HG03039 (cell line): ENCODE results near the gene SCN1B.
"Not testable (repeated sequence)": the region's sequence is repeated elsewhere in the genome, so short reads cannot be mapped to it uniquely, and the experiment has no call there.

ENCODE experiments used
- ATAC-seq: cut with Tn5 transposase; IDR thresholded peaks from one replicate; pipeline ENCODE4 v1.9.1; 2021; ENCODE audit warnings: mild to moderate bottlenecking, moderate library complexity; ENCODE audit not compliant: unreplicated experiment

Gene SCN1B

GRCh38 chr19:35034588-35035382 is 4.5 kb downstream of the SCN1B start:
- no peak for ATAC-seq

DNA sequence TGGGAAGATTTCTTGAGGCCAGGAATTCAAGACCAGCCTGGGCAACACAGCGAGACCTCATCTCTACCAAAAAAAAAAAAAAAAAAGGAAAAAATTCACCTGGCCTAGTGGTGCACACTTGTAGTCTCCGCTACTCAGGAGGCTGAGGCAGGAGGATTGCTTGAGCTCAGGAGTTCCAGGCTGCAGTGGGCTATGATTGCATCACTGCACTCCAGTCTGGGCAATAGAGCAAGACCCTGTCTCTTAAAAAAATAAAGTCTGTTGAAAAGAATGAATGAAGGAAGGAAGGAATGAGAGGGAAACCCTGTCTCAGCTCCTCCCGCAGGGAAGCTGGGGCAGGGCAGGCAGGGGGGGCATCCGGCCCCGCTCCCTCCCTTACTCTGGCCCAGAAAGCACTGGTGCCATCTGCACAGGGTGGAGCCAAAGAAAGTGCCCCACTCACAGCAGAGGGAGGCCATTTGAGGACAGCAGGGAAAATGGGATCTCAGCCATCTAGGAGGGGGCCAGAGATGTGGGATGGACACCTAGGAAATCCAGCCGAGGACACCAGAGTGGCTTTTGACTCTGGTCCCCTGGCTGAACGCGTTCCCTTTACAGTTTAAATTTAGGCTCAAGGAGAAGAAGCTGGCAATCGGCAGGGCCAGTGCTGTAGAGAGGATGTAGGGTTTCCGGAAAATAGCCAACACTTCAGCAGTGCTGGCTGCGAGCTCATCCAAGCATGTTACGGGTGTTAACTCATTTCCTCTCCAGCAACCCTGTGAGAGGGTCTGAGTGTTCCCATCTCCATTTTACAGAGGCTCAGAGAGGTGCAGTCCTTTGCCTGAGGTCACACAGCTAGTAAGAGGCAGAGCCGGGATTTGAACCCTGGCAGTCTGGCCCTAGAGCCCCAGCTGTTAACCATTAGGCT is 7.7 kb downstream of the SCN1B start:
- ATAC-seq: no peak

GRCh38 chr19:35038623-35039512 is 8.6 kb downstream of the SCN1B start:
- no peak for ATAC-seq

DNA sequence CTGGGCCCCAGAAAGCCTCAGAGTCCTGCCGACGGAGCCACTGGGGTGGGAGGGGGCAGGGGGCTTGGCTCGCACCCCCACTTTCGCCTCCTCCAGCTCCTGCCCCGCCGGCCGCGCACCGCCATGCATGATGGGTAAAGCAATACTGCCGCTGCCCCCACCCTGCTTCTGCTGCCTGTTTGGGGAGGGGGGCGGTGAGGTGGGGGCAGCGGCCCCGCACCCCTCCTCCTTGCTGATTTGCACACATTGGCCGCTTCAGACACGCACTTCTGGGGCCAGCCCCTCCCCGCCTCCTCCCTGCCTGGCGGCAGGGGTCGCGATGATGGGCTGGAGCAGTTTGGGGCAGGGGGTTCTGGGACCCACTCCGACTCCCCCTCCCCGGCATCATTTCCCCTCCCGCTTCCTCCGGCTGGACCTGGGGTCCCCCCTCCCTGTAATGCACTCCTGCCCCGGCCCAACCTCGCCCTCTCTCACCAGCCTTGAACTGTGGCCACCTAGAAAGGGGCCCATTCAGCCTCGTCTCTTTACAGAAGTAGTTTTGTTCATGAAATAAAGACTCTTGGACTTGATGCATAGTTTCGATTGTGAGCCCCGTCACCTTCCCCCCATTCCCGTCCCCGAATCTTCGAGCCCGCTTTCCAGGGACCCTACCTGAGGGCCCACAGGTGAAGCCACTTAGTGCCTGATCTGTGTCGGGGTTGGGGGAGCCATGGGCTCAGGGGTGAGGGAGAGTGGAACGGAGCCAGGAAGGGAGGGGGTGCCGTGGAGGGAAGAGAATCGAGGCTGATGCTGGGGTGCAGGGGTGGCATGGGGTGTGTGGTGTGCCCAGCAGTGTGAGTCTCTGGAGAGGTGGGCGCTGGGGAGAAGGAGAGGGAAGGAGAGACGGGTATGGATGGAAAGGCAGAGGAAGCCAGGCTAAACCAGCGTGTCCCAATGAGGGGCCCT is 9.9 kb downstream of the SCN1B start:
- ATAC-seq: no peak

DNA sequence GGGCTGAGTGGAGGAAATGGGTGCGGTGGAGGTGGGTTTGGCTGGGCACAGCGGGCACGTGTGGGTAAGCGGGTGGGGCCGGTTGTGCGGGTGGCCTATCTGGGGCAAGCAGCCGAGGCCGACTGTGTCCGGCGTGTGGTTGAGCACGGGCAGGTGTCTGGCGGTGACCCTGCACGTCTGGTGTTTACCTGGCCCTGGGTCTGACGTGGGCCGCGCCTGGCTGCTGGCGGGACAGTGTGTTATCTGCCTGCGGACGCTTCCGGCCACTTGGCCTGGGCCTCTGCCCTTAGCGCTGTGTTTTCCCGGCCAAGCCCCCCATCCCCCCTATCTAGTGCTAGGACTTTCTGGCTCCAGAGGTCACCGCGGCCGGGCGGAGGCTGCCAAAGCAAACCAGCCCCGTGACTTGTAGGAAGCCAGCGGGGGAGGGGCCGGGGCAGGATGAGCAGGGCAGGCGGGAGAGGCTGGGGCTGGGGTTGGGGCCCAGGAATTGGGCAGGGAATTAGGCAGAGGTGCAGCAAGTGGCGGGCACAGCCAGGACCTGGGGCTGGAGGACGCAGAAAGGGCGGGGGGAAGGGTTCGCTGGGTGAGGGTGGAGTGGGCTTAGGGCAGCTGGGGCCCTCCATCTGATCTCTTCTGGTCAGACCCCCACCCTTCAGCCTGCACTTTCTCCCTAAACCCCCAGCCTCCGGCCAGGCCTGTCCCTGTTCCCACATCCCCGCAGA is 10.7 kb downstream of the SCN1B start:
- no peak for ATAC-seq

DNA sequence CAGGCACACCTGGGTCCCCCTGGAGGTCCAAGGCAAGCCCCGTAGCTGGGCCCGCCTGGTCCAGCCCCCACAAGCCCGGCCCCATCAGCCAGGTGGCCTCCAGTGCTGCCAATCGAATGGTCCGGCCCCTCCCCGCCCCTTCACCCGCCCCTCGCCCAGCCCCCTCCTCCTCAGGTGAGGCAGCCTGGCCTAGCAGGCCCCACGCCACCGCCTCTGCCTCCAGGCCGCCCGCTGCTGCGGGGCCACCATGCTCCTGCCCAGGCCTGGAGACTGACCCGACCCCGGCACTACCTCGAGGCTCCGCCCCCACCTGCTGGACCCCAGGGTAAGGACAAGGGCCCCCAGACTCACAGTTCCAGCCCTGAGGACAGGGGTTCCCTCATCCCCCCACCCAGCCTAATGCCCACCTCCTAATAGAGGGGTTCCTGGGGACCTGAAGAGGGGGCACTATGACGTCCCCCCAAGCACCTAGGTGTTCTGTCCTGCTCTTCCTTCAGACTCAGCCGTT is 11.3 kb downstream of the SCN1B start, which contains the start of gene HPN:
Gene HPN, plus strand, starts transcription at position 174 of the 508 bp plus-strand sequence. CDS start 786 bp downstream, outside the sequence.
- ATAC-seq: no peak

DNA sequence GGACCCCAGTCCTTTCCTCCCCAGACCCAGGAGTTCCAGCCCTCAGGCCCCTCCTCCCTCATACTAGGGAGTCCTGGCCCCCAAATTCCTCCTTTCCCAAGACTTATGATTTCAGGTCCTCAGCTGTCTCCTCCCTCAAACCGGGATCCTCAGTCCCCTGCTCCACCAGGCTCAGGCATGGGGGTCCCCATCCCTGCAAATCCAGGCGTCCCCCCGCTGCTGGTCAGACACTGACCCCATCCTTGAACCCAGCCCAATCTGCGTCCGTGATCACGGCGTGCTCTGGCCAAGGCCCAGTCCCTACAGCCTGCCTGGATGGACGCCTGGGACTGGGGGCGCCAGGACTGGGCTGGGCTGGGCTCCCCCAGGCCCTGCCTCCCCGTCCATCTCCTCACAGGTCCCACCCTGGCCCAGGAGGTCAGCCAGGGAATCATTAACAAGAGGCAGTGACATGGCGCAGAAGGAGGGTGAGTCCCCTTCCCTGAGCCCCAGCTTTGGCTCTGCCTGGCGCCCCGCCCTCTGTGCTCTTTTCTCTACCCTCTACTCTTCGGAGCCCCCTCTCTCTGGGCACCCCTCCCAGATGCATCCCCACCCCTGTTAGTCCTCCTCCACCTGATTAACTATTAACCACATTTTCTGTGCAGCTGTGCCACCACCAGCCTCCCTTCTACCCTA is 11.9 kb downstream of the SCN1B start:
- ATAC-seq: no peak

DNA sequence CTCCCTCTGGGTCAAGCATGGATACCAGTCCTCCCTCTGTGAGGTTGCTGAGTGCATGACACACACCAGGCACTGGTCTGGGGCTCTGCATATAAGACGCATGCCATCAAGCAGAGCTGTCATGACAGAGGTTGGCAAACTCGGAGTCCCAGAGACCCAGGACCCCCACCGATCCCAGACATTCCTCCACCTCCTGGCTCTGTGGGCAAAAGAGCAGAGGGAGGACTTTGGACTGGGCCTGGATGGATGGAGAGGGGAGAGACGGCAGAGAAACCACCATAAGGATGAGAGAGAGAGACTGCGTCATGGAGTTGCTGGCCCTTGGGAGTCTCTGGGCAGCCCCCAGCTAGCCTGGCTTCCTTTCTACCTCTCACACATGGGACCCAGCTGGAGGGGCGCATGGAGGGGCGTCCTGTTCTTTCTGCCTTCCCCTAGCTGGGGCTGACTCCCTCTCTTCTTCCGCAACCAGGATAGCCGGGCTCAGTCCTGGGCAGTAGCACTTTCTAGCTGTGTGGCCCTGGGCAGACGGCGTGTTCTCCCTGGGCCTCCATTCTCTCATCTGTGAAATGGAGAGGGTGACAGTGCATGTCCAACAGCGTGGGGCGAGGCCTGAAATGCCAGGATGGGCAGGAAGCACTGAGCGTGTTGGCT is 12.8 kb downstream of the SCN1B start:
- ATAC-seq: no peak

DNA sequence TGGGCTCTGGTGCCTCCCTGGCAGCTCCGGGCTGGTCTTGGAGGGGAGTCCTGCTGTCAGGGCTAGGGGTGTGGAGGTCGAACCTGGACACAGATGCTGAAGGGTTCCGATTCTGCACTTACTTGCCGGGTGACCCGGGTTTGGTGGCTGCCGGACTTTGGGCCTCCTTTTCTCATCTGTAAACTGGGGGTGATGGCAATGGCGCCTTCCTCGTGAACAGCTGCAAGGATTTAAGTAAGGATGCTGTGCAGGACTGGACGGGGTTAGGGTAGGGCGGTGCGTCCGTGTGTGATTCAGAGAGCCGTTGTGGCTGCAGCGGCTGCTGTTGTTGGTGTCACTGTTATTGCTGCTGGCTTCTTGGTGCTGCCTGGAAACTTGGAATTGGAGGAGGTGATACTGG is 13.6 kb downstream of the SCN1B start:
- no peak for ATAC-seq

DNA sequence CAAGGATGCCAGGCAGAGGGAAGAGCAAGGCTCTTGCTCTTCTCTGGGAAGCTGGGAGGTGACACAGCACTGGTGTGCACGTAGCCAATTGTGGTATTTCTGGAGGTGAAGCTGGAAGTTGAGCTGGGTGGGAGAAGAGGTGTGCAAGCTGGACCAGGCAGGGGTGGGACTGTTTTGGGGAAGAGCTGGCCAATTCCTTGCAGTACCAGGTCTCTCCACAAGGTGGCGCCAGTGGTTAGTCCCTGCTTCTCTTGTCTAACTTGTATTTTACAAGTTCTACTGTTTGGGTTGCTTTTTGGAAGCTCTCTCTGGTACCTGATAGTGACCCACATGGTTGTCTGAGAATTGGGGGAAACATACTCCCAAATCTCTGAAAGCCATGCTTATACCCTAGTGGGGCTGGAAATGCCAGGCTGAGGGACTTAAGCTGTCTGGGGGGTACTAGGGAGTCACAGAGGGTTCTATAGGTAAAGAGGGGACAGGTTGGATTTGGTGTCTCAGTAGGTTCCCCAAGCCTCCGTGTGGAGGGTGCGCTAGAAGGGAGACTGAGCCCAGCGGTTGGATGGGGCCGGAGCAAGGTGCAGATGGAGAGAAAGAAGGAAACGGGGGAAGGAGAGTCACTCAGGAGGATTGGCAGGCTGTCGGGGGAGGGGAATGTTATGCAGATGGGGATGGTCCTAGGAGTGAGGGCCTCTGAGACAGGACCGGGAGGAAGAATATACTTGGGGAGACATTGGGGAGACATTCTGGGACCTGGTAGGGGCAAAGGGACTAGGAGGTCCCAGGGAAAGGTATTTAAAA is 14.2 kb downstream of the SCN1B start:
- no peak for ATAC-seq

- ATAC-seq: no peak
Measured at GRCh38 chr19:35045667-35046300, 15.5 kb downstream of the SCN1B start.

DNA sequence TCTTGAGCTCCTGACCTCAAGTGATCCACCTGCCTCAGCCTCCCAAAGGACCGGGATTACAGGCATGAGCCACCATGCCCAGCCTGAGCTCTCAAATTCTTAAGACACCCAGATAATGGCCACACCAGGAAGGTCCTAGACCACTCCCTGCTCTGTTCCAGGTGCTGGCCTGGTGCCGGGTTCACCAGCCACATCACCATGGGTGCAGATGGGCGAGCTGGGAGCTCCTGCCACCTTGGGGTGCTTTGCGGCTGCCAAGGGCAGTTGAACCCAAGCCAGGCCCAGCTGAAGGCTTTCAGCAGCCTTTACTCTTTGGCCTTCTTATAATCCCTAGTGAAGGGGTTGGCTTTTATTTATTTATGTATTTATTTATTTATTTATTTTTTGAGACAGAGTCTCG is 16.2 kb downstream of the SCN1B start:
- ATAC-seq: no peak

GRCh38 chr19:35048911-35049411 is 18.7 kb downstream of the SCN1B start:
- no peak for ATAC-seq

DNA sequence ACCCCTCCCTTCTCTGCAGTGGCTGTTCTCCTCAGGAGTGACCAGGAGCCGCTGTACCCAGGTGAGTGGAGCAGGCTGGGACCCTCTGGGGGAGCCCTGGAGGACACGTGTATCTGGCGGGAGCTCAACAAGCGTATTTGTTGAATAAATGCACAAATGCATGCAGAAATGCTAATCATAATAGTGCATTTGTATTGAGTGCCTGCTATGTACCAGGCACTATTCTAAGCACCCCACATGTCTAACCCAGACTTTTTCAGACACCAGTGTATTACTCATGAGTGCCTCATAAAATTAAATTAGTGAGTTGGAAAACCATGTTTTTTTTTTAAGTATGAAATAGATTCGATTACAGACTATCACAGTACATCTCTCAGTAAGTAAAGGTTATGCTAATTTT is 19.2 kb downstream of the SCN1B start:
- ATAC-seq: no peak

- not testable (repeated sequence) for ATAC-seq
Measured at GRCh38 chr19:35050662-35051061, 20.4 kb downstream of the SCN1B start.

GRCh38 chr19:35051268-35051667 is 21.0 kb downstream of the SCN1B start:
- ATAC-seq: not testable (repeated sequence)
